RWPE1 (cell line): Measurements from ENCODE around the gene CTIF.

Experiments used
- CTCF ChIA-PET: fragments of 350-600 bp; sonication (Branson Sonifier 250); formaldehyde crosslinking; extraction: SDS; loops from one replicate; lab custom pipeline; 2021; lab: Yijun Ruan, JAX
- POLR2A ChIA-PET: fragments of 400-600 bp; formaldehyde crosslinking; extraction: SDS; loops from one replicate; lab custom pipeline; 2020; ENCODE audit warnings: antibody characterized with exemption; ENCODE audit not compliant: low non-redundant PET; lab: Yijun Ruan, JAX
- DNase-seq: peaks from one replicate; pipeline ENCODE4 v3.0.0; 2012; ENCODE audit warnings: low spot score
- H3K27ac ChIP-seq: fragments of 450-650 bp; 2 replicates; pipeline ENCODE4 v1.5.1; 2017
- CTCF ChIP-seq: fragments of 450-650 bp; conservative IDR thresholded peaks from 2 replicates; pipeline ENCODE4 v1.5.1; 2017; ENCODE audit warnings: low read depth, mild to moderate bottlenecking

The CTIF gene

DNA sequence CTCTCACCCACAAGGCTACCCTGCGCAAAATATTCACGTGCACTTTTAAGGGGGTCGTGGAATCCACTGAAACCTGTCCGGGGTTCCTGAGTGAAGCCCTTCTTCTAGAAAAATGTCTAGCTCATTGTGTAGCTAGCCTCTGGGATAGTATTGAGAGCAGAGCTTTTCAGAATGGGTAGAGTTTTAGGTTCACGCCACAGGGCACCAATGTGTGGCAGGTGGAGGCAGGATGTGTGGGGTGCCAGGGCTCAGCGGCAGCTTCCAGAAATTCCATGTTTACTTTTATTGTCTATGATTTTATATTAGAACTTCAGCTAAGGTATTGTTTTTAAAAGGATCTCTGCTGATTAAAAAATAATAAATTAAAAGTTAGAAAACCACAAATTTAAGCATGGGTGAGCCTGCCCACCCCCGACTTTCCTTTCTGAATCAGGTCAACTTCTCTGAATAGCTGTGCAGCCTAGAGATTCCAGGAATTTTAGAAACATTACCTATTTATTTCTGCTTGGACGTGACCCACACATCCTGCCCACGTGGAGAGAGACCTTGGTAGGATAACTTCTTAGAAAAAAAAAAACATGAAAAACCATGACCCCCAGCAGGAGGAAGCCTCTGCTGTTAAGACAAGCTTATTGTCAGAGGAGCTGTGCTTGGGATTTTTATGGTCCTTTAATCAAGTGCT, 163.7 kb downstream of the CTIF start:
- DNase-seq, result no peak
- CTCF ChIA-PET, result no interaction called here
- TF ChIP-seq CTCF, result no peak
- POLR2A ChIA-PET, result no interaction called here
- H3K27ac ChIP-seq, result no peak overlapping the region

- ChIA-PET POLR2A (no interaction called here), CTCF (no interaction called here)
- TF ChIP-seq CTCF, result no peak
- no peak for DNase-seq
- no peak overlapping the region for H3K27ac ChIP-seq
These were observed 164.2 kb downstream of the CTIF start for GRCh38 chr18:48703028-48703386.

- no peak for TF ChIP-seq CTCF
- no peak overlapping the region for H3K27ac ChIP-seq
- ChIA-PET POLR2A (no interaction called here), CTCF (no interaction called here)
- no peak for DNase-seq
These were observed 164.6 kb downstream of the CTIF start for GRCh38 chr18:48703418-48703817.

- no peak for TF ChIP-seq CTCF
- ChIA-PET POLR2A (no interaction called here), CTCF (no interaction called here)
- DNase-seq, result no peak
- no peak overlapping the region for H3K27ac ChIP-seq
These were observed 166.2 kb downstream of the CTIF start for GRCh38 chr18:48705043-48705442.

- CTCF ChIA-PET, result no interaction called here
These were observed 166.7 kb downstream of the CTIF start for GRCh38 chr18:48705531-48705930.

DNA sequence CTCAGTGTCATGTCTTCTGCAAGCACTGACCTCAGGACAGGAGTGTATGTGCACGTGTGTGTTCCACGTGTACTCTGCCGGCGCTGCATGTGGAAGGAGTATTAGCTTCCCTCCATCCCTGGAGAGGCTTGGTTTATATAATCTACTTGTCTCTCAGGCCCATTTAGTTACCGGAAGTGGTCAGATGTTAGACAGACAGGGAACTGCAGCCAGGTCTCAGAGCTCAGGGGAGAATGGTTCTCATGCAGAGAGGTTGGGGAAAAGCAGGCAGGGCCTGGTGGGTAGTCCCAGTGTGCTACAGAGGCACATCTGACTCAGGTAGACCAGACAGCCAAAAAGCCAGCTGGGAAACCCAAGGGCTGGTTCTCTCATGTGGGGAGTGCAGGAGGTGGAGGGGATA, 167.9 kb downstream of the CTIF start:
- ChIA-PET POLR2A (no interaction called here), CTCF (no interaction called here)
- no peak for DNase-seq
- H3K27ac ChIP-seq, result no peak overlapping the region
- TF ChIP-seq CTCF, result no peak

More at GRCh38 chr18:48705531-48705930, 166.7 kb downstream of the CTIF start:
- POLR2A ChIA-PET, result no interaction called here
- no peak for TF ChIP-seq CTCF
- DNase-seq, result no peak
- no peak overlapping the region for H3K27ac ChIP-seq
